ENCODE results near the gene CPA4.

CPA4 gene

GRCh38 chr7:130346177-130346905, 53.4 kb downstream of the CPA4 start:
- DNase-seq, result no peak

GRCh38 chr7:130346941-130347340, 54.0 kb downstream of the CPA4 start:
- DNase-seq, result no peak

GRCh38 chr7:130349911-130350782, 57.2 kb downstream of the CPA4 start:
- no peak for DNase-seq

GRCh38 chr7:130350945-130351790, 58.2 kb downstream of the CPA4 start:
- DNase-seq, result no peak

GRCh38 chr7:130351791-130352090, 58.8 kb downstream of the CPA4 start:
- no peak for DNase-seq

- DNase-seq, result no peak
These were observed 59.5 kb downstream of the CPA4 start for GRCh38 chr7:130352194-130353074.

GRCh38 chr7:130353196-130353595, 60.2 kb downstream of the CPA4 start:
- no peak for DNase-seq

- DNase-seq, result no peak
These were observed 63.3 kb downstream of the CPA4 start for GRCh38 chr7:130356121-130356875.

- DNase-seq, result peak; percentile 47
These were observed 64.1 kb downstream of the CPA4 start for GRCh38 chr7:130356876-130357611.

GRCh38 chr7:130358471-130358870, 65.5 kb downstream of the CPA4 start:
- no peak for DNase-seq

- no peak for DNase-seq
These were observed 66.4 kb downstream of the CPA4 start for GRCh38 chr7:130359276-130359857.

GRCh38 chr7:130360518-130360917, 67.6 kb downstream of the CPA4 start:
- no peak for DNase-seq

GRCh38 chr7:130361681-130362080, 68.7 kb downstream of the CPA4 start:
- DNase-seq, result no peak

- no peak for DNase-seq
These were observed 69.4 kb downstream of the CPA4 start for GRCh38 chr7:130362251-130362816.

- DNase-seq, result no peak
These were observed 70.3 kb downstream of the CPA4 start for GRCh38 chr7:130363026-130363847.

GRCh38 chr7:130364451-130364850, 71.5 kb downstream of the CPA4 start:
- DNase-seq, result no peak

GRCh38 chr7:130365088-130365487, 72.1 kb downstream of the CPA4 start:
- no peak for DNase-seq

- DNase-seq, result peak; percentile 63
These were observed 72.8 kb downstream of the CPA4 start for GRCh38 chr7:130365511-130366441.
